Measurements from ENCODE around the gene EVA1C.

- no peak for TF ChIP-seq CTCF (IDR thresholded peaks at IDR 0.05)
- TF ChIP-seq EZH2 (IDR thresholded peaks at IDR 0.05; ENCODE audit: borderline replicate concordance, insufficient read depth, low read depth, low read length, poor library complexity, severe bottlenecking): no peak
Measured at GRCh38 chr21:32496568-32496967, 84.1 kb downstream of the EVA1C start.
